ENCODE results near the gene LDLR. TPM values are rescaled to one million over a fixed set of nuclear protein-coding genes. Genes with fewer than 3 reads are reported as not detected.
A peak's percentile ranks its signal among the peaks of the same experiment; 100 is the strongest.
"Not testable (repeated sequence)": the region's sequence is repeated elsewhere in the genome, so short reads cannot be mapped to it uniquely, and the experiment has no call there.

Gene LDLR
- total RNA-seq, 4 donors from 2014 or later = 14.2 to 258 (median 47.5) TPM

DNA sequence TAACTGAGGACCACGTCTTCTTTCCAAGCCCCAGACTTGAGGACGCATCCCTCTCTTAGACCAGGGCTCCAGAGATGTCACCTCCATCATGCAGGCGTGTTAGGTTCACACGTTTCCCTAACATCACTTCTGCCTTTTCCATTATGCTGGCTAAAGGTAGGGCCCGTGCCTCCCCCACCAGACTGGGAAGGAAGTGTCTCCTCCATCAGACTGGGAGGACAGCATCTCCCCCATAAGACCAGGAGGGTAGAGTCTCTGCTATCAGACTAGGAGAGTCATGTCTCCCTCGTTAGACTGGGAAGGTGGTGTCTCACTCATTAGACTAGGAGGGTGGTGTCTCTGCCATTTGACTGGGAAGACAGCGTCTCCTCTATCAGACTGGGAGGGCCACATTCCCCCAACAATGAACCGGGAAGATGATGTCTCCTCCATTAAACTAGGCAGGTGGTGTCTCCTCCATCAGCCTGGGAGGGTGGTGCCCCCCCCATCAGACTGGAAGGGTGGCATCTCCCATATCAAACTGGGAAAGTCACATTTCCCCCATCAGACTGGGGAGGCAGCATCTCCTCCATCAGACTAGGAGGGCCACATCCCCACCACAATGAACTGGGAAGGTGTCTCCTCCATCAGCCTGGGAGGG lies 84.4 kb downstream of the LDLR start:
- Histone ChIP-seq H3K4me1 (peaks cover 11 to 75% (median 58%) of the 10 kb centered on the region in 4 donors), H3K4me3 (no peak overlapping the region), H3K9me3 (no peaks in the 10 kb centered on the region), H3K36me3 (peaks cover 87 to 100% (median 98%) of the 10 kb centered on the region in 4 donors), H3K27ac (replicated peaks in 1 of 4) (peak overlapping the region; percentile 82 to 92 (median 92)), H3K27me3 (no peaks in the 10 kb centered on the region)
- peak in 1 of 2 donors; percentile 11 for TF ChIP-seq POLR2AphosphoS5 (IDR thresholded peaks at IDR 0.05)
- TF ChIP-seq, protein P1, sequence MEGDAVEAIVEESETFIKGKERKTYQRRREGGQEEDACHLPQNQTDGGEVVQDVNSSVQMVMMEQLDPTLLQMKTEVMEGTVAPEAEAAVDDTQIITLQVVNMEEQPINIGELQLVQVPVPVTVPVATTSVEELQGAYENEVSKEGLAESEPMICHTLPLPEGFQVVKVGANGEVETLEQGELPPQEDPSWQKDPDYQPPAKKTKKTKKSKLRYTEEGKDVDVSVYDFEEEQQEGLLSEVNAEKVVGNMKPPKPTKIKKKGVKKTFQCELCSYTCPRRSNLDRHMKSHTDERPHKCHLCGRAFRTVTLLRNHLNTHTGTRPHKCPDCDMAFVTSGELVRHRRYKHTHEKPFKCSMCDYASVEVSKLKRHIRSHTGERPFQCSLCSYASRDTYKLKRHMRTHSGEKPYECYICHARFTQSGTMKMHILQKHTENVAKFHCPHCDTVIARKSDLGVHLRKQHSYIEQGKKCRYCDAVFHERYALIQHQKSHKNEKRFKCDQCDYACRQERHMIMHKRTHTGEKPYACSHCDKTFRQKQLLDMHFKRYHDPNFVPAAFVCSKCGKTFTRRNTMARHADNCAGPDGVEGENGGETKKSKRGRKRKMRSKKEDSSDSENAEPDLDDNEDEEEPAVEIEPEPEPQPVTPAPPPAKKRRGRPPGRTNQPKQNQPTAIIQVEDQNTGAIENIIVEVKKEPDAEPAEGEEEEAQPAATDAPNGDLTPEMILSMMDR (IDR thresholded peaks at IDR 0.05) = no peak
- no peak for TF ChIP-seq EP300 (IDR thresholded peaks at IDR 0.05)
- no peak for TF ChIP-seq POLR2A (IDR thresholded peaks at IDR 0.05; ENCODE audit: low read depth)
- WGBS = 82% methylated on average over 8 of the region's 8 CpGs
- no peak for DNase-seq (ENCODE audit: extremely low spot score)
- intact Hi-C loops (cut with DNase I) = no loop called here

DNA sequence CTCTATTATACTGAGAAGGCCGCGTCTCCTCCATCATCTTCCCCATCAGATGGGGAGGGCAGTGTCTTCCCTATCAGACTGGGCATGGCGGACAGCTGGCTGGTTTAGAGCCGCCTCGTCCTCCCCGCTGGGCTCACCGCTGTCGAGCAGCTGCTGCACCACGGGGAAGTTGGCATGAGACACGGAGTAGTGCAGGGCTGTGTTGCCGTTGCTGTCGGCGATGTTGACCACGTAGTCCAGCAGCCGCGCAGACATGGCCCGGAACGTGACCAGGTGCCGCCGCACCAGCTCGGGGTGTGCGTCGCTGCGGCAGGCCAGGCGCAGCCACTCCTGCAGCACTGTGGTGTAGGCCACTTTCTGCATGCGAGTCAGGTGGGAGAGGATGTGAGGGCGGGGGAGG lies 85.1 kb downstream of the LDLR start:
- Histone ChIP-seq H3K4me3 (no peak overlapping the region), H3K27me3 (no peaks in the 10 kb centered on the region), H3K27ac (replicated peaks in 1 of 4) (peak overlapping the region in 2 of 4 donors; percentile 68 to 92), H3K9me3 (no peaks in the 10 kb centered on the region), H3K36me3 (peaks cover 86 to 100% (median 95%) of the 10 kb centered on the region in 4 donors), H3K4me1 (peaks cover 18 to 75% (median 58%) of the 10 kb centered on the region in 4 donors)
- intact Hi-C loops (cut with DNase I) = no loop called here
- DNase-seq (ENCODE audit: extremely low spot score) = no peak
- TF ChIP-seq POLR2A (IDR thresholded peaks at IDR 0.05; ENCODE audit: low read depth) = no peak
- peak in 1 of 2 donors; percentile 6 for TF ChIP-seq POLR2AphosphoS5 (IDR thresholded peaks at IDR 0.05)
- 96% methylated on average over 24 of the region's 27 CpGs for WGBS

DNA sequence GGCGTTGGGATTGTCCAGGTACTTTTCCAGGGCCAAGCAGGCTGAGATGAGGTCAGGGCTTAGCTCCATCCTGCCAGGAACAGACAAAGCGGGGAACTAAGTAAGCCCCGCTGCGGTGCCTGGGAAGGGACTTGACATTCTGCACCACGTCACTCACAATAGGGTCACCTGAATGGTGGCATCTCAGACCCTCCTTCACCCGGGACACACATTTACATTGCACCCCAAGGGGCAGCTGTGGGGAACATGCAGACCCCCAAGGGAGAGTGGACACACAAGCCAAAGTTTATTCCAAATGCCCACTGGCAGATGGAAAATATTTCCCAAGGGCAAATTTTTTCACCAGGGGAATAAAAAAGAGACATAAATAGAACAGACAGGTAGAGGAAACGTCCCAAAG lies 86.7 kb downstream of the LDLR start:
- Histone ChIP-seq H3K27ac (replicated peaks in 1 of 4) (peak overlapping the region; percentile 57 to 92 (median 64)), H3K27me3 (no peaks in the 10 kb centered on the region), H3K36me3 (peaks cover 75 to 86% (median 79%) of the 10 kb centered on the region in 4 donors), H3K4me1 (peaks cover 25 to 74% (median 58%) of the 10 kb centered on the region in 4 donors), H3K4me3 (no peak overlapping the region), H3K9me3 (no peaks in the 10 kb centered on the region)
- intact Hi-C loops (cut with DNase I) = no loop called here
- DNase-seq (ENCODE audit: extremely low spot score) = no peak
- 83% methylated on average over 7 of the region's 7 CpGs for WGBS
- no peak for TF ChIP-seq POLR2A (IDR thresholded peaks at IDR 0.05; ENCODE audit: low read depth)
- TF ChIP-seq, protein P1 (IDR thresholded peaks at IDR 0.05) = no peak

DNA sequence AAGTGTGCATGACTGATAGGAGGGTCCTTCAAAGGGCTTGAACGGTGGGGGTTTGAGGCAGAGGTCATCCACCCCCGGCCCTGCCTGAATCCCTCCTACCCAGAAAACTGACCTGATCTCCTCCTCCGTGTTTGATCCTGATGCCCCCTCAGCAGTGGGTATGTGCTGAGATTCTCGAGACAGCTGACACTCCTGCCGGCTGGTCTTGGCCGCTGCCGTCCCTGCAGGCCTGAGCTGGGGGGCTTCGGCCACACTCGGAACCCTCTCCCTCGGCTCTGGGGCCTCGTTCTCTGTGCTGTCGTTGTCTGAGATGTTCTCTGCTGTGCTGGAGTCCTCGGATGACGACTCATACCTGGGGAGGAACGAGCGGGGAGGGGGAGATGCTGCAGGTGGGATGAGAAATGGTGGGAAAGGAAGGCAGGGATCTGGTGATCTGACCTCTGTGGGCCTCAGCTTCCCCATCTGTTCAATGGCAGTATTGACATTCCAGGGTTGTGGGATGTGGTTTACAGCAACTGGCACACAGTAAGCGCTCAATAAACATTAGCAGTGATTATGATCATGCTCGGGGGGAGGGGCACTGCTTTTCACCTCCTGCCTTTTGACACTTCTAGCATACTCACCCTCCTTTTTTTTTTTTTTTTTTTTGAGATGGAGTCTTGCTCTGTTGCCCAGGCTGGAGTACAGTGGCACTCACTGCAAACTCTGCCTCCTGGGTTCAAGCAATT lies 87.4 kb downstream of the LDLR start:
- Histone ChIP-seq H3K9me3 (no peaks in the 10 kb centered on the region), H3K36me3 (peaks cover 71 to 79% (median 77%) of the 10 kb centered on the region in 4 donors), H3K27ac (replicated peaks in 1 of 4) (peak overlapping the region; percentile 59 to 98 (median 94)), H3K4me3 (no peak overlapping the region), H3K4me1 (peaks cover 27 to 74% (median 58%) of the 10 kb centered on the region in 4 donors), H3K27me3 (no peaks in the 10 kb centered on the region)
- intact Hi-C loops (cut with DNase I) = no loop called here
- 89% methylated on average over 18 of the region's 18 CpGs for WGBS
- no peak for DNase-seq (ENCODE audit: extremely low spot score)
- TF ChIP-seq EP300 (IDR thresholded peaks at IDR 0.05) (no peak), POLR2AphosphoS5 (IDR thresholded peaks at IDR 0.05) (peak in 1 of 2 donors; percentile 33)

DNA sequence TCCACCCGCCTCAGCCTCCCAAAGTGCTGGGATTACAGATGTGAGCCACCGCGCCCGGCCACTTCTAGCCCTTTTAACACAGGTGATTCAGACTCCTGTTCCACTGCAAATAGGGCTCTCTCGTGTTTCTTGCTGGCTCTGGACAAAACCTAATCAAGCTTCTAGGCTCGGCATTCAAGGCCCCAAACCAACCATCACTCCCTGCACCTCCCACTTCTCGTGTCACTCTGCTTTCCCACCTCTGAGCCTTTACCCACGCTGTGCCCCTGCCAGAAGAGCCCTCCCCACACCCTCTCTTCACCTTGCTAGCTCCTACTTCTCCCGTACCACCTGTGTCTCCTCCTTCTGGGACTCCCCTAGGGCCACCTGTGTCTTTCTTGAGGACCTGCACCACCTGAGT lies 88.3 kb downstream of the LDLR start:
- Histone ChIP-seq H3K9me3 (no peaks in the 10 kb centered on the region), H3K27me3 (no peaks in the 10 kb centered on the region), H3K4me3 (no peak overlapping the region), H3K27ac (replicated peaks in 1 of 4) (peak overlapping the region; percentile 89 to 98 (median 96)), H3K36me3 (peaks cover 66 to 78% (median 73%) of the 10 kb centered on the region in 4 donors), H3K4me1 (peaks cover 28 to 75% (median 58%) of the 10 kb centered on the region in 4 donors)
- TF ChIP-seq POLR2A (IDR thresholded peaks at IDR 0.05; ENCODE audit: low read depth) (no peak), EP300 (IDR thresholded peaks at IDR 0.05) (no peak), POLR2AphosphoS5 (IDR thresholded peaks at IDR 0.05) (peak in 1 of 2 donors; percentile 22)
- TF ChIP-seq, protein P1 (IDR thresholded peaks at IDR 0.05) = no peak
- intact Hi-C loops (cut with DNase I) = no loop called here
- WGBS = 84% methylated on average over 9 of the region's 9 CpGs
- no peak for DNase-seq (ENCODE audit: extremely low spot score)

DNA sequence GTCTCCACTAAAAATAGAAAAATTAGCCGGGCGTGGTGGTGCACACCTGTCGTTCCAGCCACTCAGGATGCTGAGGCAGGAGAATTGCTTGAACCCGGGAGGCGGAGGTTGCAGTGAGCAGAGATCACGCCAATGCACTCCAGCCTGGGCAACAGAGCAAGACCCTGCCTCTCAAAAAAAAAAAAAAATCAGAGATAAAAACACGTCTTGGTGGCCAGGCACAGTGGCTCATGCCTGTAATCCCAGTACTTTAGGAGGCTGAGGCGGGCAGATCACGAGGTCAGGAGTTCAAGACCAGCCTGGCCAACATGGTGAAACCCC lies 89.8 kb downstream of the LDLR start:
- H3K4me3 ChIP-seq; H3K9me3 ChIP-seq; DNase-seq (ENCODE audit: extremely low spot score); H3K27me3 ChIP-seq; intact Hi-C loops (cut with DNase I): not testable (repeated sequence)
- Histone ChIP-seq H3K4me1 (peaks cover 30 to 78% (median 57%) of the 10 kb centered on the region in 4 donors), H3K36me3 (peaks cover 51 to 74% (median 71%) of the 10 kb centered on the region in 4 donors), H3K27ac (replicated peaks in 1 of 4) (peak overlapping the region; percentile 89 to 98 (median 96))
- 75% methylated on average over 9 of the region's 9 CpGs for WGBS

Measured in esophagus muscularis mucosa (tissue), 4 donors.